ENCODE data around the gene MRPL54. TPM values are rescaled to one million over a fixed set of nuclear protein-coding genes. Genes with fewer than 3 reads are reported as not detected.

Gene MRPL54
- total RNA-seq, 1 donor from 2014 or later: 70.8 TPM

Other genes starting within 250 kb of the MRPL54 start
- 0.40 TPM for gene TEKTIP1, start 223.5 kb upstream of the MRPL54 start, total RNA-seq
- 21.8 TPM for gene MFSD12, start 205.1 kb upstream of the MRPL54 start, total RNA-seq
- 36.9 TPM for gene HMG20B, start 189.7 kb upstream of the MRPL54 start, total RNA-seq
- 1.9 TPM for gene GIPC3, start 177.2 kb upstream of the MRPL54 start, total RNA-seq
- 2.0 TPM for gene TBXA2R, start 155.8 kb upstream of the MRPL54 start, total RNA-seq
- 13.5 TPM for gene CACTIN, start 135.9 kb upstream of the MRPL54 start, total RNA-seq
- 34.7 TPM for gene PIP5K1C, start 62.2 kb upstream of the MRPL54 start, total RNA-seq
- 0.22 TPM for gene TJP3, start 54.3 kb upstream of the MRPL54 start, total RNA-seq
- gene APBA3, start 990 bp upstream of the MRPL54 start, total RNA-seq: 12.5 TPM
- gene RAX2, start 9.5 kb downstream of the MRPL54 start, total RNA-seq: not detected
- gene MATK, start 23.7 kb downstream of the MRPL54 start, total RNA-seq: 0.62 TPM
- not detected for gene ZFR2, start 106.4 kb downstream of the MRPL54 start, total RNA-seq
- gene ATCAY, start 118.0 kb downstream of the MRPL54 start, total RNA-seq: not detected
- 1,046 TPM for gene NMRK2, start 170.4 kb downstream of the MRPL54 start, total RNA-seq
- gene DAPK3, start 208.4 kb downstream of the MRPL54 start, total RNA-seq: 68.5 TPM
- gene EEF2, start 222.8 kb downstream of the MRPL54 start, total RNA-seq: 2,417 TPM
- 19.8 TPM for gene PIAS4, start 245.1 kb downstream of the MRPL54 start, total RNA-seq